ENCODE measurements around the gene TMEM60. TPM values are rescaled to one million over a fixed set of nuclear protein-coding genes. Genes with fewer than 3 reads are reported as not detected.

TMEM60 gene
- total RNA-seq, 2 experiments from 2014 or later, result 19.2 to 29.7 TPM

- no peaks in the 10 kb centered on the region for H3K9me2 ChIP-seq (ENCODE audit: insufficient read depth, low read length)
- peak overlapping the region; percentile 94 for H3K27ac ChIP-seq (ENCODE audit: low read depth, low read length, poor library complexity, severe bottlenecking)
- POLR2A ChIA-PET, result interaction anchor here (1.0 to 3.8 kb wide), 3 partner anchors 9 to 15 kb away, joined by 3 to 21 read pairs (median 7); no protein-coding TSS in a partner anchor
- H3K36me3 ChIP-seq (ENCODE audit: insufficient read depth, low read length), result peaks cover 65% of the 10 kb centered on the region
- BruUV-seq (replicated peaks), result no TSS peak
- TF ChIP-seq EZH2phosphoT487 (IDR thresholded peaks at IDR 0.05; ENCODE audit: borderline replicate concordance, low read depth, low read length), result no peak
- TF ChIP-seq, protein P1, sequence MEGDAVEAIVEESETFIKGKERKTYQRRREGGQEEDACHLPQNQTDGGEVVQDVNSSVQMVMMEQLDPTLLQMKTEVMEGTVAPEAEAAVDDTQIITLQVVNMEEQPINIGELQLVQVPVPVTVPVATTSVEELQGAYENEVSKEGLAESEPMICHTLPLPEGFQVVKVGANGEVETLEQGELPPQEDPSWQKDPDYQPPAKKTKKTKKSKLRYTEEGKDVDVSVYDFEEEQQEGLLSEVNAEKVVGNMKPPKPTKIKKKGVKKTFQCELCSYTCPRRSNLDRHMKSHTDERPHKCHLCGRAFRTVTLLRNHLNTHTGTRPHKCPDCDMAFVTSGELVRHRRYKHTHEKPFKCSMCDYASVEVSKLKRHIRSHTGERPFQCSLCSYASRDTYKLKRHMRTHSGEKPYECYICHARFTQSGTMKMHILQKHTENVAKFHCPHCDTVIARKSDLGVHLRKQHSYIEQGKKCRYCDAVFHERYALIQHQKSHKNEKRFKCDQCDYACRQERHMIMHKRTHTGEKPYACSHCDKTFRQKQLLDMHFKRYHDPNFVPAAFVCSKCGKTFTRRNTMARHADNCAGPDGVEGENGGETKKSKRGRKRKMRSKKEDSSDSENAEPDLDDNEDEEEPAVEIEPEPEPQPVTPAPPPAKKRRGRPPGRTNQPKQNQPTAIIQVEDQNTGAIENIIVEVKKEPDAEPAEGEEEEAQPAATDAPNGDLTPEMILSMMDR (conservative IDR thresholded peaks at IDR 0.05; ENCODE audit: low read length), result no peak
- peaks cover 75% of the 10 kb centered on the region for H3K4me1 ChIP-seq (ENCODE audit: insufficient read depth, low read length, poor library complexity, severe bottlenecking)
- H3K4me2 ChIP-seq (ENCODE audit: low read length), result no peak overlapping the region
- DNase-seq (ENCODE audit: low spot score), result no peak
- H3K9me3 ChIP-seq (ENCODE audit: low read length), result peaks cover 53% of the 10 kb centered on the region
- peak overlapping the region; percentile 55 for H3K4me3 ChIP-seq (ENCODE audit: low read depth, low read length, poor library complexity, severe bottlenecking)
- CTCF ChIA-PET (ENCODE audit: unreplicated experiment), result no interaction called here
- intact Hi-C loops (cut with micrococcal nuclease; ENCODE audit: unreplicated experiment), result loop anchor here (2.0 kb wide), 1 partner anchor 26 kb away; the partner anchor contains the start of genes PHTF2 and TMEM60
- no peaks in the 10 kb centered on the region for H4K20me1 ChIP-seq (ENCODE audit: insufficient read depth, low read length)
- H3K79me2 ChIP-seq (ENCODE audit: insufficient read depth, low read depth, low read length), result peaks cover 98% of the 10 kb centered on the region
- no peak overlapping the region for H2AFZ ChIP-seq (ENCODE audit: low read length)
These were observed 26.9 kb upstream of the TMEM60 start for GRCh38 chr7:77825131-77825530.

GRCh38 chr7:77824636-77825035 lies 26.4 kb upstream of the TMEM60 start:
- TF ChIP-seq, protein P1 (conservative IDR thresholded peaks at IDR 0.05; ENCODE audit: low read length), result no peak
- TF ChIP-seq EZH2phosphoT487 (IDR thresholded peaks at IDR 0.05; ENCODE audit: borderline replicate concordance, low read depth, low read length), result no peak
- DNase-seq (ENCODE audit: low spot score), result no peak
- Histone ChIP-seq H3K4me3 (ENCODE audit: low read depth, low read length, poor library complexity, severe bottlenecking) (peak overlapping the region; percentile 55), H3K27ac (ENCODE audit: low read depth, low read length, poor library complexity, severe bottlenecking) (peak overlapping the region; percentile 94), H3K36me3 (ENCODE audit: insufficient read depth, low read length) (peaks cover 70% of the 10 kb centered on the region), H3K9me2 (ENCODE audit: insufficient read depth, low read length) (no peaks in the 10 kb centered on the region), H3K4me2 (ENCODE audit: low read length) (peak overlapping the region; percentile 73; the same call in 1 of the 2 replicates), H3K79me2 (ENCODE audit: insufficient read depth, low read depth, low read length) (peaks cover 98% of the 10 kb centered on the region), H4K20me1 (ENCODE audit: insufficient read depth, low read length) (no peaks in the 10 kb centered on the region), H3K4me1 (ENCODE audit: insufficient read depth, low read length, poor library complexity, severe bottlenecking) (peaks cover 71% of the 10 kb centered on the region), H3K9me3 (ENCODE audit: low read length) (peaks cover 56% of the 10 kb centered on the region), H2AFZ (ENCODE audit: low read length) (no peak overlapping the region)
- ChIA-PET POLR2A (interaction anchor here (0.7 to 3.8 kb wide), 9 partner anchors 10 to 492 kb away, joined by 3 to 21 read pairs (median 5); no protein-coding TSS in a partner anchor), CTCF (ENCODE audit: unreplicated experiment) (no interaction called here)
- BruUV-seq (replicated peaks), result no TSS peak
- intact Hi-C loops (cut with micrococcal nuclease; ENCODE audit: unreplicated experiment), result loop anchor here (1.0 to 2.0 kb wide), 2 partner anchors 26 to 82 kb away; partner anchors contain the start of genes PHTF2 and TMEM60

DNA sequence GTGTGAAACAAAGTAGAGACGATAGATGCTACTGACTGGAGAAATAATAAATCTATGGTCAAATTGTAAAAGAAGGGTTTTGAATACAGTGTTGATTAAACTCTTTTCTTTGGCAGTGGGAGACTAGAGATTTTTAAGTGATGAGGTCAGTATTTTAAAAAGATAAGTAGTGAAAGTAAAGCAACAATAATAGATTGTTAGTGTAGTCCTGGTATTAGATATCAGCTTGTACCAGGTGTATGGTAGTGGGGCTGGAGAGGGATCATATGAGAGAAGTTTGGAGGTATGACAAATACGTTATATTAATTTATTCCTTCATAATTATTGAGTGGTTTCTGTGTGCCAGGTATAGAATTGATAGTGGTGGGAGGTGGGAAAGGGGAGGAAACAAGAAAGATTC lies 25.6 kb upstream of the TMEM60 start:
- Histone ChIP-seq H3K9me3 (ENCODE audit: low read length) (peaks cover 65% of the 10 kb centered on the region), H3K79me2 (ENCODE audit: insufficient read depth, low read depth, low read length) (peaks cover 98% of the 10 kb centered on the region), H3K4me1 (ENCODE audit: insufficient read depth, low read length, poor library complexity, severe bottlenecking) (peaks cover 67% of the 10 kb centered on the region), H2AFZ (ENCODE audit: low read length) (no peak overlapping the region), H4K20me1 (ENCODE audit: insufficient read depth, low read length) (no peaks in the 10 kb centered on the region), H3K27ac (ENCODE audit: low read depth, low read length, poor library complexity, severe bottlenecking) (peak overlapping the region; percentile 94), H3K9me2 (ENCODE audit: insufficient read depth, low read length) (no peaks in the 10 kb centered on the region), H3K36me3 (ENCODE audit: insufficient read depth, low read length) (peaks cover 79% of the 10 kb centered on the region), H3K4me2 (ENCODE audit: low read length) (peak overlapping the region; percentile 73), H3K4me3 (ENCODE audit: low read depth, low read length, poor library complexity, severe bottlenecking) (peak overlapping the region; percentile 55)
- no peak for TF ChIP-seq EZH2phosphoT487 (IDR thresholded peaks at IDR 0.05; ENCODE audit: borderline replicate concordance, low read depth, low read length)
- TF ChIP-seq, protein P1 (conservative IDR thresholded peaks at IDR 0.05; ENCODE audit: low read length), result no peak
- ChIA-PET CTCF (ENCODE audit: unreplicated experiment) (interaction anchor here (0.6 kb wide), 1 partner anchor 153 kb away, joined by 3 read pairs; no protein-coding TSS in a partner anchor), POLR2A (interaction anchor here (0.7 to 3.8 kb wide), 11 partner anchors 9 to 493 kb away, joined by 3 to 21 read pairs (median 5); no protein-coding TSS in a partner anchor)
- no peak for DNase-seq (ENCODE audit: low spot score)
- BruUV-seq (replicated peaks), result no TSS peak
- intact Hi-C loops (cut with micrococcal nuclease; ENCODE audit: unreplicated experiment), result loop anchor here (1.0 to 2.0 kb wide), 2 partner anchors 25 to 83 kb away; partner anchors contain the start of genes PHTF2 and TMEM60

Measured in OCI-LY7 (cell line).